ENCODE data around the gene ZNF219. TPM values are rescaled to one million over a fixed set of nuclear protein-coding genes. Genes with fewer than 3 reads are reported as not detected.

Gene ZNF219
- polyA plus RNA-seq, 1 donor from 2014 or later: 40.6 TPM

DNA sequence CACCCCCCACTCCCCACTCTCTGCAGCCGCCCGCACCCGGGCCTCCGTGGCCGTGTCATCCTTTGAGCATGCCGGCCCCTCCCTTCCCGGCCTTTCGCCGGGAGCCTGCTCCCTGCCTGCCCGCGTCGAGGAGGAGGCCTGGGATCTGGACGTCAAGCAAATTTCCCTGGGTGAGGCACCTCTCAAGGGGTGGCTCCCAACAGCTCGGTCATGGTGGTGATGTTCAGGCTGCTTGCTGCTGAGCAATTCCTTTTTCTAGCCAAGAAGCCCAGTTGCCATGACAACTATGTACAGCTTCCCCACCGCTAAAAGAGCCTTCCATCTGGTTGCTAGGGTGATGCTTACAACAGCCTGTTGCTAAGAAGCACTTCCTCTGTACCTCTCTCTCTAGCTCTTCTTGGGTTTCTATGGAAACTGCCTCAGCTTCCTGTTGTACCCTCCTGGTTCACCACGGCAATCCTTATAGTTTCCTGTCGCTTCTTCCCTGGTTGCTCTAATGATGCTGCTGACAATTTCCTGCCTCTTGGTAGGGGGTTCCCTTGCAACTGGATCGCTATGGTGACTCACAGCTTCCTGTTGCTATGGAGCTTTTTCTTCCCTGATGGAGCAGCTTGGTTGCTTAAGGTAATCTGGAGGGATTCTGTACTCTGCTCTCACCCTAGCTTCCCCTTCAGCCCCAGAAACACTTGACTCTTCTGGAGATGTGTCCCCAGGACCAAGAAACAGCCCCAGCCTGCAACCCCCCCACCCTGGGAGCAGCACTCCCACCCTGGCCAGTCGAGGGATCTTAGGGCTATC is 11.0 kb downstream of the ZNF219 start:
- peak overlapping the region; percentile 61 for H3K9ac ChIP-seq (ENCODE audit: low read length)
- H2AFZ ChIP-seq (ENCODE audit: low read depth, low read length): no peak overlapping the region
- peaks cover 16% of the 10 kb centered on the region for H3K79me2 ChIP-seq (replicated peaks; ENCODE audit: insufficient read depth, low read length)
- peak overlapping the region; percentile 94 for H3K27ac ChIP-seq (ENCODE audit: low read length)
- H3K27me3 ChIP-seq (ENCODE audit: insufficient read depth, low read depth, low read length): no peaks in the 10 kb centered on the region
- peaks cover 15% of the 10 kb centered on the region for H3K36me3 ChIP-seq (ENCODE audit: insufficient read depth, low read length)
- no peaks in the 10 kb centered on the region for H3K9me3 ChIP-seq (ENCODE audit: low read length)
- H4K20me1 ChIP-seq (ENCODE audit: insufficient read depth): no peaks in the 10 kb centered on the region
- peaks cover 22% of the 10 kb centered on the region for H3F3A ChIP-seq (ENCODE audit: insufficient read depth, low read length, poor library complexity, severe bottlenecking)
- H3K4me3 ChIP-seq (ENCODE audit: low read length): peak overlapping the region; percentile 59
- peak overlapping the region; percentile 57 for H3K4me2 ChIP-seq (ENCODE audit: low read length)
- TF ChIP-seq EP300 (conservative IDR thresholded peaks at IDR 0.05; ENCODE audit: poor library complexity, severe bottlenecking) (peak; percentile 86), TAF1 (IDR thresholded peaks at IDR 0.05; ENCODE audit: low read depth) (no peak), MXI1 (conservative IDR thresholded peaks at IDR 0.05; ENCODE audit: poor library complexity, severe bottlenecking) (peak; percentile 94), SMC3 (conservative IDR thresholded peaks at IDR 0.05; ENCODE audit: poor library complexity) (no peak), POLR2AphosphoS5 (IDR thresholded peaks at IDR 0.05) (peak; percentile 65), RAD21 (conservative IDR thresholded peaks at IDR 0.05) (no peak), EZH2 (IDR thresholded peaks at IDR 0.05; ENCODE audit: borderline replicate concordance, insufficient read depth, low read length, poor library complexity, severe bottlenecking) (no peak)
- TF ChIP-seq, protein P1, sequence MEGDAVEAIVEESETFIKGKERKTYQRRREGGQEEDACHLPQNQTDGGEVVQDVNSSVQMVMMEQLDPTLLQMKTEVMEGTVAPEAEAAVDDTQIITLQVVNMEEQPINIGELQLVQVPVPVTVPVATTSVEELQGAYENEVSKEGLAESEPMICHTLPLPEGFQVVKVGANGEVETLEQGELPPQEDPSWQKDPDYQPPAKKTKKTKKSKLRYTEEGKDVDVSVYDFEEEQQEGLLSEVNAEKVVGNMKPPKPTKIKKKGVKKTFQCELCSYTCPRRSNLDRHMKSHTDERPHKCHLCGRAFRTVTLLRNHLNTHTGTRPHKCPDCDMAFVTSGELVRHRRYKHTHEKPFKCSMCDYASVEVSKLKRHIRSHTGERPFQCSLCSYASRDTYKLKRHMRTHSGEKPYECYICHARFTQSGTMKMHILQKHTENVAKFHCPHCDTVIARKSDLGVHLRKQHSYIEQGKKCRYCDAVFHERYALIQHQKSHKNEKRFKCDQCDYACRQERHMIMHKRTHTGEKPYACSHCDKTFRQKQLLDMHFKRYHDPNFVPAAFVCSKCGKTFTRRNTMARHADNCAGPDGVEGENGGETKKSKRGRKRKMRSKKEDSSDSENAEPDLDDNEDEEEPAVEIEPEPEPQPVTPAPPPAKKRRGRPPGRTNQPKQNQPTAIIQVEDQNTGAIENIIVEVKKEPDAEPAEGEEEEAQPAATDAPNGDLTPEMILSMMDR (IDR thresholded peaks at IDR 0.05; ENCODE audit: poor library complexity, severe bottlenecking): no peak
- TF ChIP-seq, protein P2, sequence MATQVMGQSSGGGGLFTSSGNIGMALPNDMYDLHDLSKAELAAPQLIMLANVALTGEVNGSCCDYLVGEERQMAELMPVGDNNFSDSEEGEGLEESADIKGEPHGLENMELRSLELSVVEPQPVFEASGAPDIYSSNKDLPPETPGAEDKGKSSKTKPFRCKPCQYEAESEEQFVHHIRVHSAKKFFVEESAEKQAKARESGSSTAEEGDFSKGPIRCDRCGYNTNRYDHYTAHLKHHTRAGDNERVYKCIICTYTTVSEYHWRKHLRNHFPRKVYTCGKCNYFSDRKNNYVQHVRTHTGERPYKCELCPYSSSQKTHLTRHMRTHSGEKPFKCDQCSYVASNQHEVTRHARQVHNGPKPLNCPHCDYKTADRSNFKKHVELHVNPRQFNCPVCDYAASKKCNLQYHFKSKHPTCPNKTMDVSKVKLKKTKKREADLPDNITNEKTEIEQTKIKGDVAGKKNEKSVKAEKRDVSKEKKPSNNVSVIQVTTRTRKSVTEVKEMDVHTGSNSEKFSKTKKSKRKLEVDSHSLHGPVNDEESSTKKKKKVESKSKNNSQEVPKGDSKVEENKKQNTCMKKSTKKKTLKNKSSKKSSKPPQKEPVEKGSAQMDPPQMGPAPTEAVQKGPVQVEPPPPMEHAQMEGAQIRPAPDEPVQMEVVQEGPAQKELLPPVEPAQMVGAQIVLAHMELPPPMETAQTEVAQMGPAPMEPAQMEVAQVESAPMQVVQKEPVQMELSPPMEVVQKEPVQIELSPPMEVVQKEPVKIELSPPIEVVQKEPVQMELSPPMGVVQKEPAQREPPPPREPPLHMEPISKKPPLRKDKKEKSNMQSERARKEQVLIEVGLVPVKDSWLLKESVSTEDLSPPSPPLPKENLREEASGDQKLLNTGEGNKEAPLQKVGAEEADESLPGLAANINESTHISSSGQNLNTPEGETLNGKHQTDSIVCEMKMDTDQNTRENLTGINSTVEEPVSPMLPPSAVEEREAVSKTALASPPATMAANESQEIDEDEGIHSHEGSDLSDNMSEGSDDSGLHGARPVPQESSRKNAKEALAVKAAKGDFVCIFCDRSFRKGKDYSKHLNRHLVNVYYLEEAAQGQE (IDR thresholded peaks at IDR 0.05; ENCODE audit: borderline replicate concordance): peak; percentile 43
- H3K9me2 ChIP-seq (ENCODE audit: insufficient read depth, low read length): no peaks in the 10 kb centered on the region

DNA sequence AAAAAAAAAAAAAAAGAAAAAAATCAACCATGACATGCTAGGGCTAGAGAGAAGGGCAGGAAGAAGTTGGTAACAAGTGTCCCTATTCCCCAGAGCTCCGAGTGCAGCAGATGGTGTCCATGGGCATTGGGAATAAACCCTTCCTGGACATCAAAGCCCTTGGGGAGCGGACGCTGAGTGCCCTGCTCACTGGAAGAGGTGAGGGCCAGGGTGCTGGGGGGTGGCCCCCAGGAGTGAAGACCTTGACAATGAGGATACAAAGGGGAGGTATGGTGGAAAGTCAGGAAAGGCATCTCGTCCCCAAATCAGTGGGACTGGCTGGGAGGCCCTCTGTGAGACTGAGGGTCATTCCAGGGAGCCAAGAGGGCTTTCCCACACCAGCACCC is 11.6 kb downstream of the ZNF219 start:
- Histone ChIP-seq H3K79me2 (replicated peaks; ENCODE audit: insufficient read depth, low read length) (peaks cover 11% of the 10 kb centered on the region), H3K4me2 (ENCODE audit: low read length) (peak overlapping the region; percentile 36), H3K4me3 (ENCODE audit: low read length) (peak overlapping the region; percentile 59), H3K9me3 (ENCODE audit: low read length) (no peaks in the 10 kb centered on the region), H3K27me3 (ENCODE audit: insufficient read depth, low read depth, low read length) (no peaks in the 10 kb centered on the region), H3K9ac (ENCODE audit: low read length) (peak overlapping the region; percentile 61), H3K36me3 (ENCODE audit: insufficient read depth, low read length) (peaks cover 15% of the 10 kb centered on the region), H3K27ac (ENCODE audit: low read length) (peak overlapping the region; percentile 94), H2AFZ (ENCODE audit: low read depth, low read length) (no peak overlapping the region), H3K9me2 (ENCODE audit: insufficient read depth, low read length) (no peaks in the 10 kb centered on the region), H3F3A (ENCODE audit: insufficient read depth, low read length, poor library complexity, severe bottlenecking) (peaks cover 22% of the 10 kb centered on the region), H4K20me1 (ENCODE audit: insufficient read depth) (no peaks in the 10 kb centered on the region)
- TF ChIP-seq EP300 (conservative IDR thresholded peaks at IDR 0.05; ENCODE audit: poor library complexity, severe bottlenecking): no peak
- no peak for TF ChIP-seq MXI1 (conservative IDR thresholded peaks at IDR 0.05; ENCODE audit: poor library complexity, severe bottlenecking)
- TF ChIP-seq, protein P1 (IDR thresholded peaks at IDR 0.05; ENCODE audit: poor library complexity, severe bottlenecking): no peak
- no peak for TF ChIP-seq POLR2AphosphoS5 (IDR thresholded peaks at IDR 0.05)
- no peak for TF ChIP-seq RAD21 (conservative IDR thresholded peaks at IDR 0.05)
- TF ChIP-seq, protein P2 (IDR thresholded peaks at IDR 0.05; ENCODE audit: borderline replicate concordance): no peak
- TF ChIP-seq TAF1 (IDR thresholded peaks at IDR 0.05; ENCODE audit: low read depth): no peak
- no peak for TF ChIP-seq EZH2 (IDR thresholded peaks at IDR 0.05; ENCODE audit: borderline replicate concordance, insufficient read depth, low read length, poor library complexity, severe bottlenecking)
- TF ChIP-seq SMC3 (conservative IDR thresholded peaks at IDR 0.05; ENCODE audit: poor library complexity): no peak

Data from neural cell (in vitro differentiated cells).